ENCODE results near the gene MPP3.

MPP3 gene

GRCh38 chr17:43829738-43830137 is 3.2 kb downstream of the MPP3 start:
- no peaks in the 10 kb centered on the region for H3K9me2 ChIP-seq (replicated peaks; ENCODE audit: control insufficient read depth, low read length)
- H3K27me3 ChIP-seq (ENCODE audit: control insufficient read depth, low read length), result peaks cover 31% of the 10 kb centered on the region
- no peak overlapping the region for H3K27ac ChIP-seq (ENCODE audit: low read depth, low read length)
- H3K4me1 ChIP-seq (ENCODE audit: control insufficient read depth, low read length), result no peaks in the 10 kb centered on the region
- no peak overlapping the region for H3K4me3 ChIP-seq (ENCODE audit: low read length)
- TF ChIP-seq CTCF (IDR thresholded peaks at IDR 0.05; ENCODE audit: low read depth, low read length, poor library complexity, severe bottlenecking) (no peak), EZH2phosphoT487 (IDR thresholded peaks at IDR 0.05; ENCODE audit: borderline replicate concordance, low read length) (no peak)
- H3K4me2 ChIP-seq (ENCODE audit: low read length), result no peak overlapping the region
- H3F3A ChIP-seq (ENCODE audit: control insufficient read depth, insufficient read depth), result no peaks in the 10 kb centered on the region
- no peaks in the 10 kb centered on the region for H3K9me3 ChIP-seq (ENCODE audit: control insufficient read depth, insufficient read depth, low read length)
- no peaks in the 10 kb centered on the region for H3K36me3 ChIP-seq (ENCODE audit: control insufficient read depth, low read length)
- no peaks in the 10 kb centered on the region for H3K79me2 ChIP-seq (ENCODE audit: control insufficient read depth, low read length)
- no peaks in the 10 kb centered on the region for H4K20me1 ChIP-seq (ENCODE audit: control insufficient read depth, insufficient read depth, low read depth, low read length)

GRCh38 chr17:43827596-43827995 is 5.3 kb downstream of the MPP3 start:
- H3K4me3 ChIP-seq (ENCODE audit: low read length), result no peak overlapping the region
- TF ChIP-seq EZH2phosphoT487 (IDR thresholded peaks at IDR 0.05; ENCODE audit: borderline replicate concordance, low read length) (no peak), CTCF (IDR thresholded peaks at IDR 0.05; ENCODE audit: low read depth, low read length, poor library complexity, severe bottlenecking) (no peak)

GRCh38 chr17:43826206-43826605 is 6.7 kb downstream of the MPP3 start:
- H3K36me3 ChIP-seq (ENCODE audit: control insufficient read depth, low read length), result no peaks in the 10 kb centered on the region
- no peak overlapping the region for H3K4me3 ChIP-seq (ENCODE audit: low read length)
- H3K79me2 ChIP-seq (ENCODE audit: control insufficient read depth, low read length), result no peaks in the 10 kb centered on the region
- H3K4me2 ChIP-seq (ENCODE audit: low read length), result no peak overlapping the region
- H3K9me3 ChIP-seq (ENCODE audit: control insufficient read depth, insufficient read depth, low read length), result no peaks in the 10 kb centered on the region
- H3K4me1 ChIP-seq (ENCODE audit: control insufficient read depth, low read length), result no peaks in the 10 kb centered on the region
- peaks cover 11% of the 10 kb centered on the region; the same call in 1 of the 2 replicates for H3K27me3 ChIP-seq (ENCODE audit: control insufficient read depth, low read length)
- H3K27ac ChIP-seq (ENCODE audit: low read depth, low read length), result no peak overlapping the region
- H3K9me2 ChIP-seq (replicated peaks; ENCODE audit: control insufficient read depth, low read length), result no peaks in the 10 kb centered on the region
- H3F3A ChIP-seq (ENCODE audit: control insufficient read depth, insufficient read depth), result no peaks in the 10 kb centered on the region
- H4K20me1 ChIP-seq (ENCODE audit: control insufficient read depth, insufficient read depth, low read depth, low read length), result no peaks in the 10 kb centered on the region
- no peak for TF ChIP-seq EZH2phosphoT487 (IDR thresholded peaks at IDR 0.05; ENCODE audit: borderline replicate concordance, low read length)
- TF ChIP-seq CTCF (IDR thresholded peaks at IDR 0.05; ENCODE audit: low read depth, low read length, poor library complexity, severe bottlenecking), result no peak

More at GRCh38 chr17:43827596-43827995, 5.3 kb downstream of the MPP3 start:
- no peak overlapping the region for H3K4me2 ChIP-seq (ENCODE audit: low read length)
- H3K27me3 ChIP-seq (ENCODE audit: control insufficient read depth, low read length), result peaks cover 20% of the 10 kb centered on the region; the same call in 1 of the 2 replicates
- no peaks in the 10 kb centered on the region for H3K79me2 ChIP-seq (ENCODE audit: control insufficient read depth, low read length)
- H3F3A ChIP-seq (ENCODE audit: control insufficient read depth, insufficient read depth), result no peaks in the 10 kb centered on the region
- H3K27ac ChIP-seq (ENCODE audit: low read depth, low read length), result no peak overlapping the region
- no peaks in the 10 kb centered on the region for H3K36me3 ChIP-seq (ENCODE audit: control insufficient read depth, low read length)
- no peaks in the 10 kb centered on the region for H3K9me3 ChIP-seq (ENCODE audit: control insufficient read depth, insufficient read depth, low read length)
- no peaks in the 10 kb centered on the region for H3K4me1 ChIP-seq (ENCODE audit: control insufficient read depth, low read length)
- no peaks in the 10 kb centered on the region for H4K20me1 ChIP-seq (ENCODE audit: control insufficient read depth, insufficient read depth, low read depth, low read length)
- no peaks in the 10 kb centered on the region for H3K9me2 ChIP-seq (replicated peaks; ENCODE audit: control insufficient read depth, low read length)

All from DOHH2 (cell line).